DND-41 (cell line): ENCODE data around the gene P2RX5.
"Not testable (repeated sequence)": the region's sequence is repeated elsewhere in the genome, so short reads cannot be mapped to it uniquely, and the experiment has no call there.

ENCODE experiments used
- ATAC-seq: fragments of 200-7000 bp; cut with Tn5 transposase; 3 replicates; pipeline ENCODE4 v1.9.1; 2021; ENCODE audit warnings: low read depth; ENCODE audit not compliant: insufficient read depth
- DNase-seq: peaks from one replicate; pipeline ENCODE4 v3.0.0-alpha.2; 2020
- H2AFZ ChIP-seq: 2 replicates; pipeline ENCODE4 v1.6.0; 2012; ENCODE audit warnings: low read depth, low read length
- H3K27ac ChIP-seq: 2 replicates; pipeline ENCODE4 v1.5.1; 2012; ENCODE audit warnings: low read length, inconsistent platforms
- H3K27me3 ChIP-seq: fragments of 200-600 bp; sonication (generic); 2 replicates; pipeline ENCODE4 v1.6.0; 2012; ENCODE audit warnings: low read length, mild to moderate bottlenecking, inconsistent platforms; ENCODE audit not compliant: insufficient read depth, poor library complexity
- H3K36me3 ChIP-seq: 2 replicates; pipeline ENCODE4 v1.5.1; 2012; ENCODE audit warnings: low read length, inconsistent platforms; ENCODE audit not compliant: insufficient read depth
- H3K4me1 ChIP-seq: 2 replicates; pipeline ENCODE4 v1.5.1; 2012; ENCODE audit warnings: mild to moderate bottlenecking, low read length; ENCODE audit not compliant: insufficient read depth
- H3K4me2 ChIP-seq: 2 replicates; pipeline ENCODE4 v1.6.0; 2012; ENCODE audit warnings: mild to moderate bottlenecking, moderate library complexity, low read length, inconsistent platforms; ENCODE audit not compliant: insufficient read depth
- H3K4me3 ChIP-seq, 2 experiments: fragments of 200-600 bp in 1 of 2; shearing (Covaris generic) in 1 of 2; 2 replicates each; pipeline ENCODE4 v1.5.1; 2012 to 2016; ENCODE audit warnings: inconsistent platforms in 2 of 2, low read length in 2 of 2, mild to moderate bottlenecking in 2 of 2, low read depth in 1 of 2, moderate library complexity in 1 of 2
- H3K79me2 ChIP-seq: 2 replicates; pipeline ENCODE4 v1.6.0; 2012; ENCODE audit warnings: low read length, inconsistent platforms; ENCODE audit not compliant: insufficient read depth
- H3K9ac ChIP-seq: 2 replicates; pipeline ENCODE4 v1.6.0; 2012; ENCODE audit warnings: low read depth, mild to moderate bottlenecking, inconsistent platforms, low read length, moderate library complexity
- H3K9me3 ChIP-seq: 2 replicates; pipeline ENCODE4 v1.5.1; 2012; ENCODE audit warnings: low read length, moderate library complexity, mild to moderate bottlenecking, inconsistent platforms; ENCODE audit not compliant: insufficient read depth, severe bottlenecking
- H4K20me1 ChIP-seq: 2 replicates; pipeline ENCODE4 v1.6.0; 2012; ENCODE audit warnings: low read length; ENCODE audit not compliant: insufficient read depth
- CTCF ChIP-seq: IDR thresholded peaks from 2 replicates; pipeline ENCODE4 v1.5.1; 2012; ENCODE audit warnings: borderline replicate concordance, low read length, moderate library complexity, mild to moderate bottlenecking; ENCODE audit not compliant: poor library complexity, severe bottlenecking; ENCODE audit errors: extremely low read depth
- EZH2 ChIP-seq: IDR thresholded peaks from 3 replicates; pipeline ENCODE4 v1.6.1; 2012; ENCODE audit warnings: borderline replicate concordance, low read depth, mild to moderate bottlenecking, moderate library complexity, low read length, inconsistent platforms; ENCODE audit not compliant: severe bottlenecking

Gene P2RX5

GRCh38 chr17:3735515-3735914 lies 39.6 kb upstream of the P2RX5 start:
- Histone ChIP-seq H3K4me2 (no peak overlapping the region), H3K27me3 (no peaks in the 10 kb centered on the region), H3K9me3 (no peaks in the 10 kb centered on the region), H3K79me2 (no peaks in the 10 kb centered on the region), H3K4me3 (no peak overlapping the region), H3K4me1 (peaks cover 36% of the 10 kb centered on the region), H3K9ac (no peak overlapping the region), H2AFZ (no peak overlapping the region), H4K20me1 (no peaks in the 10 kb centered on the region), H3K36me3 (peaks cover 5% of the 10 kb centered on the region), H3K27ac (no peak overlapping the region)
- ATAC-seq, result no peak
- DNase-seq, result no peak
- TF ChIP-seq CTCF, result no peak
- no peak for TF ChIP-seq EZH2

- H3K27ac ChIP-seq, H3K4me3 ChIP-seq, H3K27me3 ChIP-seq, H3K9me3 ChIP-seq, H3K79me2 ChIP-seq, ATAC-seq, H2AFZ ChIP-seq, H3K9ac ChIP-seq, H4K20me1 ChIP-seq, H3K36me3 ChIP-seq, DNase-seq, H3K4me2 ChIP-seq: not testable (repeated sequence)
- peaks cover 29% of the 10 kb centered on the region for H3K4me1 ChIP-seq
Observed at GRCh38 chr17:3734911-3735276, 38.9 kb upstream of the P2RX5 start.

- no peak for DNase-seq
- Histone ChIP-seq H3K79me2 (peaks cover 13% of the 10 kb centered on the region), H4K20me1 (no peaks in the 10 kb centered on the region; the same call in 1 of the 2 replicates), H3K4me3 (no peak overlapping the region), H3K27ac (no peak overlapping the region), H3K27me3 (no peaks in the 10 kb centered on the region), H3K4me1 (peaks cover 9% of the 10 kb centered on the region), H3K9ac (no peak overlapping the region), H3K4me2 (no peak overlapping the region), H3K36me3 (peaks cover 25% of the 10 kb centered on the region), H3K9me3 (no peaks in the 10 kb centered on the region), H2AFZ (no peak overlapping the region)
- no peak for TF ChIP-seq EZH2
- TF ChIP-seq CTCF, result no peak
- ATAC-seq, result no peak
Observed at GRCh38 chr17:3732210-3732621, 36.3 kb upstream of the P2RX5 start.

- no peak for DNase-seq
- peaks cover 5% of the 10 kb centered on the region; the same call in 1 of the 2 replicates for H4K20me1 ChIP-seq
- H3K27ac ChIP-seq, result no peak overlapping the region
- no peaks in the 10 kb centered on the region for H3K27me3 ChIP-seq
- no peak overlapping the region for H3K4me3 ChIP-seq
- peaks cover 24% of the 10 kb centered on the region for H3K79me2 ChIP-seq
- no peaks in the 10 kb centered on the region for H3K9me3 ChIP-seq
- no peak for ATAC-seq
- no peak overlapping the region for H3K9ac ChIP-seq
- H3K4me1 ChIP-seq, result peaks cover 19% of the 10 kb centered on the region
- peaks cover 36% of the 10 kb centered on the region for H3K36me3 ChIP-seq
- TF ChIP-seq EZH2 (no peak), CTCF (no peak)
- no peak overlapping the region for H3K4me2 ChIP-seq
- no peak overlapping the region for H2AFZ ChIP-seq
Observed at GRCh38 chr17:3730881-3731429, 35.0 kb upstream of the P2RX5 start.
